AG04449 (cell line): ENCODE results near the gene ALPI.

ENCODE experiments used
- CTCF ChIA-PET: fragments of 350-600 bp; formaldehyde crosslinking; extraction: SDS; loops from one replicate; lab custom pipeline; 2021; ENCODE audit warnings: antibody characterized with exemption; lab: Yijun Ruan, JAX
- POLR2A ChIA-PET: fragments of 400-600, 350-600 bp; formaldehyde crosslinking; extraction: SDS; loops from one replicate; lab custom pipeline; 2020; ENCODE audit warnings: antibody characterized with exemption, inconsistent platforms; lab: Yijun Ruan, JAX
- DNase-seq: peaks from one replicate; pipeline ENCODE4 v3.0.0-alpha.2; 2010; ENCODE audit warnings: low read depth, low spot score
- H3K4me3 ChIP-seq: 2 replicates; pipeline ENCODE4 v1.5.1; 2011; ENCODE audit warnings: low read depth, mild to moderate bottlenecking, control low read depth, low read length
- CTCF ChIP-seq: IDR thresholded peaks from one replicate; pipeline ENCODE4 v1.5.1; 2011; ENCODE audit warnings: mild to moderate bottlenecking, moderate library complexity, low read length, control low read depth, inconsistent platforms; ENCODE audit not compliant: insufficient read depth; ENCODE audit errors: missing control alignments

Gene ALPI

GRCh38 chr2:232418056-232418455, 37.9 kb upstream of the ALPI start:
- H3K4me3 ChIP-seq: no peak overlapping the region
- no peak for DNase-seq
- TF ChIP-seq CTCF: no peak
- ChIA-PET POLR2A (no interaction called here), CTCF (interaction anchor here (1.7 kb wide), 1 partner anchor 21 kb away, joined by 4 read pairs; no protein-coding TSS in a partner anchor)

- H3K4me3 ChIP-seq: peak overlapping the region; percentile 20
- DNase-seq: no peak
- POLR2A ChIA-PET: no interaction called here
- no peak for TF ChIP-seq CTCF
- CTCF ChIA-PET: interaction anchor here (1.7 kb wide), 1 partner anchor 21 kb away, joined by 4 read pairs; no protein-coding TSS in a partner anchor
These were observed 37.3 kb upstream of the ALPI start for GRCh38 chr2:232418466-232419244.

GRCh38 chr2:232419245-232420072, 36.5 kb upstream of the ALPI start:
- no peak for DNase-seq
- no peak for TF ChIP-seq CTCF
- no peak overlapping the region for H3K4me3 ChIP-seq
- CTCF ChIA-PET: no interaction called here
- POLR2A ChIA-PET: no interaction called here

GRCh38 chr2:232420073-232420454, 35.9 kb upstream of the ALPI start:
- DNase-seq: no peak
- no peak for TF ChIP-seq CTCF
- POLR2A ChIA-PET: no interaction called here
- H3K4me3 ChIP-seq: no peak overlapping the region
- CTCF ChIA-PET: no interaction called here

- no peak overlapping the region for H3K4me3 ChIP-seq
- POLR2A ChIA-PET: no interaction called here
- DNase-seq: no peak
- CTCF ChIA-PET: no interaction called here
- TF ChIP-seq CTCF: no peak
These were observed 35.3 kb upstream of the ALPI start for GRCh38 chr2:232420463-232421188.
